GM04503 (cell line): ENCODE measurements around the gene FAM13C.

Experiments
- DNase-seq: peaks from one replicate; pipeline ENCODE4 v3.0.0-alpha.2; 2012; ENCODE audit warnings: low read depth

FAM13C gene

GRCh38 chr10:59361663-59362143 is 646 bp downstream of the FAM13C start:
- no peak for DNase-seq

DNA sequence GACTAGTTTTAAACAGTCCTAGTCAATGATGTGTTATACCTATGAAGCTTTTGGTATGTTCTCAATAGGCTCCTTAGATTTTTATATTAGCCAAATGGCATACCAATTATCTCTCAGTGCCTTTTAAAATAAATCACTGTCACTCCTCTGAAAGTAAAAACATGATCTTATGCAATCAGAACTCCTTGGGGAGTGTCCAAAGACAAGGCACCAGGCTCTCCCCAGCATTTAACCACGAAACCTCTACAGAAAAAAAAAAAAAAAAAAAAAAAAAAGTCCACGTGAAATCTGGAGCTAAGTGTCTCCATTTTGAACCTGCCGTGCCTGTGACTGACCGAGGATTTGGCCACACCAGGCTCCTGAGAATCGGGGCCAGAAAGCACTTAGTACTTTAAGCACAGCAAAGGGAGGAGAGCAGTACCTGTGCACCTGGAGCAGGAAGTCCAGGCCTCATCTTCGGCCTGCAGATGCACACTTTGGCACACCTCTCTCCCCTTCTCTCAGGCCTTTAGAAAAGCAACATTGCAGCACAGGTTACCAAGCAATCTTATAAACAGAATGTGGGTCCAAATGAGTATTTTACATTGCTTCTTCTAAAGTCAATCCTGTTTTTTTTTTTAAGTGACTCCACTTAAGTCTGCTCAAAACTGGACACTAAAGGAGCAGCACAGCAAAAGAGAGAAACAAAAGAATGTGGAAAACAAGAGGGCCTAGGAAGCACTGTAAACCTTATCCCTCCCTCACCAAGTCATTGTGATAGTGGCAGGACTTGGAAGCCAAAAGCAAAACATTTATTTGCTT is 1.5 kb downstream of the FAM13C start:
- DNase-seq, result no peak

DNA sequence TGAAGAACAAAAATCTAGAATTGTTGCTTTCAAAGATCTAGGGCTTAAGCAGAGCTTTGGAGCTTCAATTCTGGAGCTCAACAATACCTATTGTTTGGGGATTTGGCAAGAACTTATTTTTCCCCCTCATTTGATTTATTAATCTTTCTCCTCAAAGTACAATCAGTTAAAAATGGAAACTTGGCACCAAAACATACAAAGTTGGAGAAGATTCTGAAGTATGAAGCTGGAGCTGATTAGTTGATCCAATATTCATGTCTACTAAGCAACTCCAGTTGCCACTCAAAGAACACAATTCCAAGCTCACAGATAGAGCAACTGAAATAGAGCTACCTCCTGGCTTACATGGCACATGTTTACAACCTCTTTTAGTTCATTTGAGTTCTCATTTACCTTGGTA is 3.8 kb downstream of the FAM13C start:
- DNase-seq, result no peak

- no peak for DNase-seq
Observed at GRCh38 chr10:59354434-59354833, 7.9 kb downstream of the FAM13C start.

DNA sequence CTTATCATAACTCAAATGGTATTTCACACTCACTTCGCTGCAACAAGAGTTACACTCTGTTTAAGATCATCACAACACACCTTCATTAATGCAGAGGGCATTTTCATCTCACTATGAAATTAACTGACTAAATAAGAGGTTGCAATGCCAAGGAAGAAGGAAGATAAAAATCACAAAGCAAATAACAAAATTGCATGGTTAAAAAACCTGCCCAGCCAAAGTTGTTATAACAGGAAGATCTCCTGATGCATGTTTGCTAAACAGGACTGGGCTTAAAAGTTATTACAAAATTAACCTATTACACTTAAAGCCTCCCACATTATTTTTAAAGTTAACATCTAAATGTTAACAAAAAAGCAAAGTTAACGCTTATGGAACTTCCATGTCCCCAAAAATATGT is 11.8 kb downstream of the FAM13C start:
- no peak for DNase-seq

GRCh38 chr10:59346321-59346720 is 16.0 kb downstream of the FAM13C start:
- DNase-seq, result no peak

DNA sequence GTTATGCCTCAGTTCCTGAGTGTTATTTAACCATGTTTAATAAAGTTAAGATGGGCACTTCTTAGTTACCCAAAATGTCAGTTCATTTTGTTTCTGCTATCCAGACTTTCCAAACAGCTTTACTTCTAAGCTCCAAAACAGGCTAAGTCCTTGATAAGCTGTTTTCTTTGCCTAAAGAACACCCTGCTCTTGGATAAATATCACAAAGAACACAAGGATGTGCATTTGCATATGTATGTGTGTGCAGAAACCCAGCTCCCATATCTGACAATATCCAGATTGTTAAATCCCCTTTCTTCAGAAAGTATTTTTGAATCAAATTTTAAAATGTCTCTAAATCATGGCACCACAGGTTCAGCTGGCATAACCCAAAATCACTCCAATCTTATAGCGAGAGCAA is 19.6 kb downstream of the FAM13C start:
- DNase-seq, result no peak

DNA sequence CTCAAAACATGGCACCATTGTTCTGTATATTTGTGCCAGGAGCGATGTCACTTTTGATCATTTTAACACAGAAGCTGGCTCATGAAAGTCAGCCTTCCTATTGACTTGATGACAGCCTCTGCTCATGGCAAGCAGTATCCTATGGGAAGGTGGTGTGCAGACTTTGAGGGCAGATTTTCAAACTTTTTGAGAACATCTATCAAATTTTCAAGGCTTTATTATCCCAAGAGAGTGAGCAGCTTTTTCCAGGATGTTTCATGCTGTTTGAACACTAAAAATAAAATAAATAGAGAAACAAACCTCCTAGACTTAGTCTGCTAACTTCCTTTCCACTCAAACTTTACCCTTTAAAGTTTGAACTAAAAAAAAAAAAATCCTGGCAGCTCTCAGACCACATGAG is 20.3 kb downstream of the FAM13C start:
- no peak for DNase-seq

- DNase-seq, result no peak
Observed at GRCh38 chr10:59340285-59340684, 22.1 kb downstream of the FAM13C start.

- no peak for DNase-seq
Observed at GRCh38 chr10:59339351-59339750, 23.0 kb downstream of the FAM13C start.

DNA sequence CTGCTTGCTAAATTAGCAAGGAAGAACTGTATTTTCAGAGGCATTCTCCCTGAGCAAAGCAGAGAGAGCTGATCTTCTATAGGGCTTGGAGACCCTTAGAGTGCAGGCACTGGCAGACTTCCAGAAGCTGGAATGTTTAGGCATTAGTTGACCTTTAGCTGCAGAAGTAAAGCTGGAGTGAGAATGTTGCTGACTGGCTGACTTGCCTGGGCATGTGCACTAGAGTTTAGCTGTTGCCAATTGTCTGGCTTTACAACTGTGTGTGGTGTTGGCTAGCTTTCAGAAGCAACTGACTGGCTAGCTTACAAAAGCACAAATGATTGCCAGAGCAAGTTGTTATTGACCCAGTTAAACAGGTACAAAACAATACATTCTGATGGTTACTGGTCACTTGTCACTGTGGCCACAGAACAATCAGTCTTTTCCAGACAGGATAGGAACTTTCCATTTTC is 25.1 kb downstream of the FAM13C start:
- DNase-seq, result peak; percentile 43

- peak; percentile 50 for DNase-seq
Observed at GRCh38 chr10:59336632-59337031, 25.7 kb downstream of the FAM13C start.

- DNase-seq, result no peak
Observed at GRCh38 chr10:59335497-59335896, 26.9 kb downstream of the FAM13C start.

- DNase-seq, result no peak
Observed at GRCh38 chr10:59333701-59334100, 28.6 kb downstream of the FAM13C start.

DNA sequence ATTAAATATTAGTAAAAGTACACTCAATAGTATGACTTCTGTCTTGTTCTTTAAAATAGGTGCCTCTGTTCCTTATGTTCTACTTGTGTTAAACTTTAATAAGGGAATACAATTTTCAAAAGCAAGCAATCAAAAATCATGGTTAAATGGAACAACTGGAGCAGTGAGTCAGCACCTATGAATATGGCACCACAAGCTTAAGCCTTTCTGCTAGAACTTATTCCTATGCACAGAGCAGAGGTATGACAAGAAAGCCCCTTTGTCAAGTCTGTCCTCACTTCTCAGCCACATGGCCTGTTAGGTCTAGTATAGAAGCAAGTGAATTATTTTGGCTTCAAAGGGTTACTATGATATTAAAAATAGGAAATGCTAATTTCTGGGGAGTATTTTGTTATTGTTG is 29.8 kb downstream of the FAM13C start:
- no peak for DNase-seq

DNA sequence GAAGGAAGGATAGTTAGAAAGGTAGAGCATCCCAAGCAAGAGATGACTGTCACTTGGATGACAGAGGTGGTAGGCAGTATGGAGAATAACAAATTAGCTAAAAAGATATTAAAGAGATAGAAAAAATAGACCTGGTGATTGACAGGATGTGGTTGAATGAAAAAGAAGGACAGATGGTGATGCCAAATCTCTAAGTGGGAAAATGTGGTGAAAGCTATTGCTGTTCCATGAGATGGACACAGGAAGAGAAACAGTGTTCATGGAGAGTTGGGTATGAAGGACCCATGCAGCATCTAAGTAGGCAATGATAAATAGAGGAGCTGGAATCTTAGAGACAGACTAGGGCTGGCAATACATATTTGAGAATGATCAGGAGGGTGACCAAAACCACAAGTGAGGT is 30.7 kb downstream of the FAM13C start:
- DNase-seq, result no peak

DNA sequence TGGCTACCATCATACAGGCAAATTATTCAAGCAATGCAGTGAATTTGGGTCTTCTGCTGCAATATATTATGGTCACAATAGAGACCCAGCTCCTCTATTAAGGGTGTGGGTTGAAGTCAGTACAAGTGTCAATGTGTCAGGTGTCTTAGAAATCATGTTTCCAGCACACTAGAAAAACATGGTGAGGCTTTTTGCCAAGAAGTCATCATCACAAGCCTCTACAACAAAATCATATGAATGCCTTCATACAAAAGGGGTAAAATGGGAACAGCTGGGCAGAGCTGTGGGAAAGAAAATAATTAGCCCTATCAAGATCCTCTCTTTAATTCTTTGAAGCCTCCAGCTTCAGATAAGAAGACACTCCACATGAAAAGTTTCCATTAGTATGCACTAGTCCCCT is 37.2 kb downstream of the FAM13C start:
- no peak for DNase-seq

DNA sequence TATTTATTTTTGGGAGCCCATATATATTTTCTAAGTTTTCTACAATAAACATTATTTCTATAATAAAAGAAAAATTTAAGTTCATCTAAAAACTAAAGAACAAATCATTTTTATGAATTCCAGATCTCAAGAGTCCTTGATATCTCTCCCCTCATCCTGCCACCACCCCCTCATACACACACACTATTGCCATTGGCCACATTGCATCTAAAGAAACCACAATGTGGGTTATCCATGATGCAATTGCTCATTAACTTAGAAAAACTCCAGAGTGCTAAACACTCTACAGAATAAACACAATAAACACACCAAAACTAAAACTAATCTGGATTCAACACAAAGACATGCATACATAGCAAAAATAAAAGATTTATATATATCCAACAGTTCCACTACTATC is 37.8 kb downstream of the FAM13C start:
- no peak for DNase-seq

GRCh38 chr10:59323831-59324401 is 38.4 kb downstream of the FAM13C start:
- DNase-seq, result no peak

- no peak for DNase-seq
Observed at GRCh38 chr10:59323036-59323459, 39.3 kb downstream of the FAM13C start.

GRCh38 chr10:59322131-59322530 is 40.2 kb downstream of the FAM13C start:
- DNase-seq, result no peak

GRCh38 chr10:59320355-59320754 is 42.0 kb downstream of the FAM13C start:
- DNase-seq, result no peak

DNA sequence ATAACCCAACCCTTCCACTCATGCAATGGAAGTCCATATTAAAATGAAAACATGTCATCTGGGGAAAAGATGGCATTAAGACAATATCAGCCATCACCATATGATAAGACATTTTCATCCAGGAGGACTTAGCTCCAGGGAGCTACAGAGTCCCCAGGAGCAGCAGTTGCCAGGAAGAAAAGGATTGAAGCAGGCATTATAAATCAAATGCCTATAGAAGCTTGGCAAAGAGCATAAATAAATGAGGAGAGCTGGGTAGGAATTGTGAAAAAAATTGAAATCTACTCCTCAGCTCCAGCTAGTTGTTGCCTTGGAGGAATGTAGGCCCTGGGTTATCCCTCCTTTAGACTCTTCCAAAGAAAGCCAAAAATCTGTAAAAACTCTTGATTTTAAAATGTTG is 42.5 kb downstream of the FAM13C start:
- DNase-seq, result no peak

DNA sequence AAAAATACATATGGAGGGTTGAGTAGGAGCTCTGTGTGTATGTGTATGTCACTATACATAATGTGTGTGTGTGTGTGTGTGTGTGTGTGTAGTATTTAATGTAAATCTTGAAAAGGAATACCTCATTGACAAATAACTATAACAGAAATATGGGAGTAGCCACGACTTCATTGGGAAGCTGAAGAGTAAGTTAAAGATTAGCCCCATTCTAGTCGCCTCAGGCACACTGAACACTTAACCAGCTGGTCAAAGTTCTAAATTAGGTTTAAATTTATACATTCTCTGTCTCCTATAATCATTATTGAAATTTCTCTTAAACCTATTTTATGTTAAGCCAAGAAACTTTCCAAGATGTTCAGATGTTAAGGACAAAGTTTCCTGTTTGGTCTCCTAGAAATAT is 45.3 kb downstream of the FAM13C start:
- no peak for DNase-seq
